ENCODE measurements around the gene KNTC1. TPM values are rescaled to one million over a fixed set of nuclear protein-coding genes. Genes with fewer than 3 reads are reported as not detected.

Gene KNTC1
- total RNA-seq, 1 experiment from 2014 or later = 71.3 TPM

DNA sequence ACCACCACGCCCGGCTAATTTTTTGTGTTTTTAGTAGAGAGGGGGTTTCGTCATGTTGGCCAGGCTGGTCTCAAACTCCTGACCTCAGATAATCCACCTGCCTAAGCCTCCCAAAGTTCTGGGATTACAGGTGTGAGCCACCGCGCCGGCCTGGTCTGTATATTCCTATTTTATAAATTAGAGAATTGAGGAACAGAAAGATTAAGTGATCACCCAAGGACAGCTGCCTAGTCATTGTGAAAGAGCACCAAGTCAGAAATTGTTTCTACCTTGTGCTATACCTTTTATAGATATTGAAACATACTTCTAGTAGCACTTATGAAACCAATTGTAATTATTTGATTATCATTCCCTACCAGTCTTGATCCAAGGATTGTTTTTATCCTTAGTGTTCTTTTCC, 1.9 kb downstream of the KNTC1 start:
- Histone ChIP-seq H3K4me1 (ENCODE audit: insufficient read depth, low read length) (no peaks in the 10 kb centered on the region), H4K91ac (ENCODE audit: insufficient read length, low read depth, low read length) (no peak overlapping the region), H2BK120ac (ENCODE audit: low read depth, low read length, poor library complexity, severe bottlenecking) (no peak overlapping the region), H4K20me1 (ENCODE audit: control insufficient read depth, insufficient read depth, insufficient read length) (no peaks in the 10 kb centered on the region), H4K8ac (replicated peaks; ENCODE audit: insufficient read length, low read depth, low read length) (no peak overlapping the region), H3K9me3 (ENCODE audit: control insufficient read depth, low read depth, low read length) (no peaks in the 10 kb centered on the region), H2BK12ac (ENCODE audit: insufficient read length, low read depth, low read length) (no peak overlapping the region), H3K56ac (ENCODE audit: insufficient read length, low read depth, low read length) (no peak overlapping the region), H3K27me3 (ENCODE audit: insufficient read depth, low read length) (no peaks in the 10 kb centered on the region), H3K4ac (ENCODE audit: low read depth, low read length) (no peak overlapping the region), H3K79me1 (ENCODE audit: insufficient read depth, low read depth, low read length, poor library complexity, severe bottlenecking) (no peaks in the 10 kb centered on the region), H2AK5ac (ENCODE audit: insufficient read length, low read length) (no peak overlapping the region), H3K18ac (ENCODE audit: insufficient read length, low read depth, low read length) (no peak overlapping the region), H2BK20ac (ENCODE audit: low read depth, low read length, poor library complexity, severe bottlenecking) (no peak overlapping the region), H2BK5ac (ENCODE audit: insufficient read length, low read length) (no peak overlapping the region), H3T11ph (ENCODE audit: low read length) (no peak overlapping the region), H3K27ac (ENCODE audit: insufficient read length, low read depth, low read length) (no peak overlapping the region), H3K4me2 (ENCODE audit: insufficient read depth, insufficient read length, low read length) (no peak overlapping the region), H3K79me2 (ENCODE audit: insufficient read depth, low read length) (peaks cover 28% of the 10 kb centered on the region), H3K23ac (ENCODE audit: insufficient read length, low read depth, low read length) (no peak overlapping the region), H3K9ac (ENCODE audit: extremely low read depth, insufficient read length, low read length) (no peak overlapping the region), H3K14ac (ENCODE audit: insufficient read depth, low read length) (no peak overlapping the region), H3K23me2 (ENCODE audit: insufficient read length, low read depth, low read length, poor library complexity, severe bottlenecking) (peaks cover 4% of the 10 kb centered on the region), H2BK15ac (ENCODE audit: low read depth, low read length) (no peak overlapping the region), H2AFZ (ENCODE audit: low read length) (no peak overlapping the region), H4K5ac (ENCODE audit: insufficient read length, low read depth, low read length) (no peak overlapping the region)
- TF ChIP-seq CTCF (conservative IDR thresholded peaks at IDR 0.05) = no peak
- WGBS (ENCODE audit: extremely low coverage, insufficient read length, low lambda C conversion rate) = no CpG with 5 or more reads among the region's 6 CpGs
- Mint-ChIP-seq H3K4me3 (no peak overlapping the region), H3K4me1 (peaks cover 12 to 14% of the 10 kb centered on the region in 2 experiments), H3K27me3 (ENCODE audit: low read depth) (no peaks in the 10 kb centered on the region), H3K36me3 (ENCODE audit: insufficient read depth in 1 of 3, low read depth in 3 of 3) (peaks cover 20 to 46% (median 37%) of the 10 kb centered on the region in 3 experiments), H3K9me3 (no peaks in the 10 kb centered on the region), H3K27ac (no peak overlapping the region; a peak in 1 of 7 replicates)
- no peak for DNase-seq

Data from H9 (cell line).